ENCODE data around the gene SLC45A1. TPM values are rescaled to one million over a fixed set of nuclear protein-coding genes. Genes with fewer than 3 reads are reported as not detected.

Gene SLC45A1
- total RNA-seq, 2 experiments from 2014 or later, result 0.12 to 0.28 TPM

DNA sequence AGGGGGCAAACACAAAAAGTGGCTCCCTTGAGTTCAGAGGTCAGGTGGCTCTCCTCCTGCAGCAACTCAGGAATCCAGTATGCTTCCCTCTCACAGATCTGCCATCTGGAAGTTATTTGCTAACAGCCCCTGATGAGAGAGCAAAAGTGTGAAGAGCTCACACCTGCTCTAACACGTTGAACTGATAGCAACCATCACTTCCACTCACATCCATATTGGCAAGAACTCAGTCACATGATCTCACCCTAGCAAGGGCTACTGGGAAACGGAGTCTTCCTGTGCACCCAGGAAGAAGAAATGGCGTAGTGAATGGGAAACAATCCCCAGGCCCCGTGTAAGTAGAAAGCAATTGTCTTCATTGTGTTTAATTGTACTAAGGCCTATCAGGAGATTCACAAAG is 20.7 kb upstream of the SLC45A1 start:
- no peaks in the 10 kb centered on the region for H3K4me1 Mint-ChIP-seq
- H3K4me3 Mint-ChIP-seq, result no peak overlapping the region
- H3K27me3 Mint-ChIP-seq, result peaks cover 19% of the 10 kb centered on the region
- H3K9me3 Mint-ChIP-seq, result no peaks in the 10 kb centered on the region
- no peak overlapping the region for H3K27ac Mint-ChIP-seq
- no peak for DNase-seq
- no peaks in the 10 kb centered on the region for H3K36me3 Mint-ChIP-seq

DNA sequence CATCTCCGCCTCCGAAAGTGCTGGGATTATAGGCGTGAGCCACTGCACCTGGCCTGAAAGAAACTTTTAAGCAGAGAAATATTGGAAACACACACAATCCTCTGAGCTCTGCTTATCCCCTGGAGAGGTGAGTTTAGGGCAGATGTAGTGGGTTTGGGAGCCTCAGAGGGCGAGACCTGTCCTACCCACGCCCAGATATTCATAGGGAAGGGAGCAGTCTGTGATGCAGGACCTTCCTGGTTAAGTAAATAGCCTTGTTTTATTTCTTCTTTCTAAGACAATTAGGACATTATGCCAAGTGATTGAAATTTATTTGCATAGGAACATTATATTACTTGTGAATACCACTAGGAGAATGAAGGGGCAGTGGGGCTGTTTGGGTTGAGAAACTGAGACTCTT is 18.0 kb upstream of the SLC45A1 start:
- Mint-ChIP-seq H3K4me1 (no peaks in the 10 kb centered on the region), H3K36me3 (no peaks in the 10 kb centered on the region), H3K4me3 (no peak overlapping the region), H3K27me3 (peaks cover 19% of the 10 kb centered on the region), H3K27ac (no peak overlapping the region), H3K9me3 (no peaks in the 10 kb centered on the region)
- no peak for DNase-seq

- no peak for DNase-seq
- H3K4me3 Mint-ChIP-seq, result no peak overlapping the region
- no peak overlapping the region for H3K27ac Mint-ChIP-seq
- H3K4me1 Mint-ChIP-seq, result no peaks in the 10 kb centered on the region
- no peaks in the 10 kb centered on the region for H3K9me3 Mint-ChIP-seq
- no peaks in the 10 kb centered on the region for H3K36me3 Mint-ChIP-seq
- peaks cover 11% of the 10 kb centered on the region for H3K27me3 Mint-ChIP-seq
Observed at GRCh38 chr1:8302081-8302956, 15.6 kb upstream of the SLC45A1 start.

- Mint-ChIP-seq H3K27ac (no peak overlapping the region), H3K27me3 (peaks cover 9% of the 10 kb centered on the region), H3K36me3 (no peaks in the 10 kb centered on the region), H3K9me3 (no peaks in the 10 kb centered on the region), H3K4me3 (no peak overlapping the region), H3K4me1 (no peaks in the 10 kb centered on the region)
- DNase-seq, result no peak
Observed at GRCh38 chr1:8303141-8303540, 14.8 kb upstream of the SLC45A1 start.

DNA sequence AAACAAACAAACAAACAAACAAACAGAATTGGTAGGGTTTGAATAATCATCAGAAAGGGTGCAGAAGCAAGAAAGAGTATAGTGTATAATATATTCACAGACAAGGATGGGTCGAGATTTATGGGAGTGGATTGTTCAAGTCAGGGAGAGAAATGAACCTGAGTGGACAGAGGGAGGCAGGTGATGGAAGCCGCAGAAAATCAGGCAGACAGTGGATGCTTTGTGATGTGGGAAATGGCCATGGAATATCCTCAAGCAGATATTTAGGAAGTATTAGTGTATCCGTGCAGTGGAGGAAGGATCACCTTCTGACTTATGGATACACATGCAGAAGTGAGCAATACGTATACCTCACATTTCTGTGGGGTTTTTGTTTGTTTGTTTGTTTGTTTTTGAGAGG is 14.0 kb upstream of the SLC45A1 start:
- no peaks in the 10 kb centered on the region for H3K9me3 Mint-ChIP-seq

GRCh38 chr1:8307628-8308027 is 10.3 kb upstream of the SLC45A1 start:
- Mint-ChIP-seq H3K27ac (no peak overlapping the region), H3K9me3 (no peaks in the 10 kb centered on the region), H3K27me3 (no peaks in the 10 kb centered on the region), H3K4me3 (no peak overlapping the region), H3K36me3 (no peaks in the 10 kb centered on the region), H3K4me1 (no peaks in the 10 kb centered on the region)
- DNase-seq, result no peak

More for the DNA sequence above, 14.0 kb upstream of the SLC45A1 start:
- Mint-ChIP-seq H3K4me3 (no peak overlapping the region), H3K27ac (no peak overlapping the region), H3K4me1 (no peaks in the 10 kb centered on the region), H3K27me3 (peaks cover 4% of the 10 kb centered on the region), H3K36me3 (no peaks in the 10 kb centered on the region)
- DNase-seq, result no peak

DNA sequence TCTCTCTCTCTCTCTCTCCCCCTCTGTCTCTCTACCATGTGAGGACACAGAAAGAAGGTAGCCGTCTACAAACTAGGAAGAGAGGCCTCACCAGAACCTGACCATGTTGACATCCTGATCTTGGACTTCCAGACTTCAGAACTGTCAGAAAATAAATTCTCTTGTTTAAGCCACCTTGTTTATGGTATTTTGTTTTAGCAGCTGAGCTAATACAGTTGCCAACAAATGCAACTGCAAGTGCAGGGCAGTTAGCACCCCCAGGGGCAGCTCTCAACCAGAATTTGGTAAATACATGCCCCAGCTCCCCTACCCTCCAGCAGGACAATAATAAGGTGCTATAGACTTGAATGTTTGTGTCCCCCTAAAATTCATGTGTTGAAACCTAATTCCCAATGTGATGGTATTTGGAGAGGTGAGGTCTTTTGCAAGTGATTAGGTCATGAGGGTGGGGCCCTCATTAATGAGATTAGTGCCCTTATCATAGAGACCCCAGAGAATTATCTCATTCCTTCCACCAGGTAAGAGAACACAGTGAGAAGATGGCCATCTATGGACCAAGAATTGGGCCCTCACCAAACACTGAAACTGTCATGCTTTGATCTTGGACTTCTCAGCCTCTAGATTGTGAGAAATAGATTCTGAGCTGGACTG is 6.7 kb upstream of the SLC45A1 start:
- DNase-seq, result no peak
- Mint-ChIP-seq H3K36me3 (no peaks in the 10 kb centered on the region), H3K4me1 (peaks cover 5% of the 10 kb centered on the region), H3K9me3 (no peaks in the 10 kb centered on the region), H3K27ac (no peak overlapping the region), H3K4me3 (no peak overlapping the region), H3K27me3 (peaks cover 29% of the 10 kb centered on the region)

GRCh38 chr1:8312235-8313218 is 5.4 kb upstream of the SLC45A1 start:
- Mint-ChIP-seq H3K27ac (no peak overlapping the region), H3K27me3 (peaks cover 38% of the 10 kb centered on the region), H3K9me3 (no peaks in the 10 kb centered on the region), H3K36me3 (no peaks in the 10 kb centered on the region), H3K4me1 (peaks cover 5% of the 10 kb centered on the region), H3K4me3 (no peak overlapping the region)
- DNase-seq, result no peak

DNA sequence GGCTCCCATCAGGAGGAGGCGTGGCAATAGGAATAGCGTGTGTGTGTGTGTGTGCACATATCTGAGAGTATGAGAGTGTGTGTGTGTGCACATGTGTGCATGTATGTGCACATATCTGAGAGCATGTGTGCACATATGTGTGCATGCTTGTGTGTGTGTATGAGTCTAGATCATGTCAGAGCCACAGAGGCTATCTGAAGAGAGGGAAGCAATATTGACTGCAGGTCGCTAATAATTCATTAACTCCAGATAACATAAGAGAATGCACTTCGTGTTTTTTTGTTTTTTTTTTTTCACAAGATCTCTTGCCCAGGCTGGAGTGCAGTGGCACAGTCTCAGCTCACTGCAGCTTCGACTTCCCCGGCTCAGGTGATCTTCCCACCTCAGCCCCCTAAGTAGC is 4.7 kb upstream of the SLC45A1 start:
- DNase-seq, result no peak
- Mint-ChIP-seq H3K27ac (no peak overlapping the region), H3K4me1 (peaks cover 7% of the 10 kb centered on the region), H3K9me3 (no peaks in the 10 kb centered on the region), H3K36me3 (no peaks in the 10 kb centered on the region), H3K27me3 (peaks cover 38% of the 10 kb centered on the region), H3K4me3 (no peak overlapping the region)

DNA sequence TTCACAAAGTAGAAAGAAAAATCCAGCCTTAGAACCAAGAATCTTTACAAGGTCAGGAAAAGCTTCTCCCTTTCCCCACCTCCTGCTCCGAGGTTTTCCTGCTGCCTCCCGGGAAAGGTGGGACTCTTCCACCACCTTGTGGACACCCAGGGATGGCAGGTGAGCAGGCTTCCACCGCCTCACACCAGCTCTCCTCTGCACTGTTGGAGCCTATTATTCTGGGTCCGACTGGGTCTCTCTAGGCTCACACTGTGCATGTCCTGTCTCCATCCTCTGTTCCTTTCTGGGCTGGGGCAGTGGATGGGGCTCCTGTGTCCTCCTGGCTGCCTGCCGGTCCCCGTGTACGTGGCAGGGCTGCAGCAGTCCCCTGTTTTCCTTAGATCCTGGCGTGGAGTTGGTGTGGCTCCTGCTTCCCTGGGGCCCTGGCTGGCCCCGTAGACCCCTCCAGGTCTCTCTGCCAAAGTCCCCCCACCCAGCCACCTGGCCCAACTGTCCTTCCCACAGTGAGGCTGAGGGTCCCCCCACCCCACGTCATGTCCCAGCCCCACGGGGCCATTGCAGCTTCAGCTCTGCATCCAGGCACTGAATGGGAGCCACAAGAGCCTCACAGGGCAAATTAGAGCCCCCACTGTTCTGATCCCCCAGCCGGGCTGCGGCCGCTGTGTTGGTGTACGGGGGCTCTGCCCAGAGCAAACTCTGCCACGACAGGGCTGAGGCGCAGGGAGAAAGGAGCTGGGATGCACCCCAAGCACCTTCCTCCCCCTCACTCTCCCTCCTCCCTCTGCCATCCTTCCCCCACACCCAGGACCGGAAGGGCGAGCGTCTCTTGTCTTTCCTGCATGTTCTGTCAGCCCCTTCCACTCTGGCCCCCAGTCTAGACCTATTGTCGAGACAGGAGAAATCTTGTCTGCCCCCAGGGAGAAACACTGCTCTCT is 3.3 kb upstream of the SLC45A1 start:
- no peak overlapping the region for H3K4me3 Mint-ChIP-seq
- H3K27ac Mint-ChIP-seq, result no peak overlapping the region
- H3K27me3 Mint-ChIP-seq, result peaks cover 42% of the 10 kb centered on the region
- H3K4me1 Mint-ChIP-seq, result peaks cover 11% of the 10 kb centered on the region
- DNase-seq, result peak; percentile 34
- H3K36me3 Mint-ChIP-seq, result no peaks in the 10 kb centered on the region
- no peaks in the 10 kb centered on the region for H3K9me3 Mint-ChIP-seq

DNA sequence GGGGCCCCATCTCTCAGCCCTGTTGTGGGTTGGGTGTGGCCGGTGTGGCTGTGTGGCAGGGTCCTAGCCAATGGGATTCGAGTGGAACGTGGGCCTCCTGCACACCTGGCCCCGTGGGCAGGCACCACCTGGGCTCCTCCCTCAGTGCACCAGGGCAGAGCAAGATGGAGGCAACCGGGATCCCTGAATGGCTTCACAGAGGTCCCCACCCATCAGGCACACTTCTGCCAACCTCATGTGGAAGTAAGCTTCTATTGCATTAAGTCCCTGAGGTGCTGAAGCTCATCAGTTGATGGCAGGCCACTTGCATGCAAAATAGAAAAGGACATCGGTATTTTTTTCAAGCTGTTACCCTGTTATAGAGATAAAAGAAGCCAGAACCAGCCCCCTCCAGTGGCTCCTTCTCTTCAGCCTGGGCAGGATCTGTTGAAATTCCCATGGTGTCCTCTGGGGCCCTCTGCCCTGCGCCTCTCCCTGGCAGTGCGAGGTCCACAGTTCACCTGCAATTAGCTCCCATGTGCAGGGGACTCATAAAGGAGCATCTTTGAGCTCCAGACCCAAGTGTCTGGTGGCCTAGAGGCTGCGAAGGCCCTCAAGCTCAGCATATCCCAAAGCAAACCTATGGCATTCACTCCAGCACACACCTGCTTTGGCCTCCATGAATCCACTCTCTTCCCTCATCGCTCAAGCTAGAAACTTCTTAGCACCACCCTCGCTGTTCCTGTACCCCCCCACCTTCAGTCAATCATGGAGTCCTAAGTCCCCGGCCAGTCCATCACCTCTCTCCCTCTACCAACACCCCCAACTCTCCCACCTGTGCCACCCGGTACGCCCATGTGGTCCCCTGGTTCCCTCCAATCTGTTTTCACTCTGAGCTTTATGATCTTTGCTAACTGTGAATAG is 2.1 kb upstream of the SLC45A1 start:
- no peak overlapping the region for H3K4me3 Mint-ChIP-seq
- H3K36me3 Mint-ChIP-seq, result no peaks in the 10 kb centered on the region
- H3K27ac Mint-ChIP-seq, result no peak overlapping the region
- no peak for DNase-seq
- H3K4me1 Mint-ChIP-seq, result peaks cover 11% of the 10 kb centered on the region
- H3K9me3 Mint-ChIP-seq, result no peaks in the 10 kb centered on the region
- H3K27me3 Mint-ChIP-seq, result peaks cover 42% of the 10 kb centered on the region

- H3K27ac Mint-ChIP-seq, result no peak overlapping the region
- peaks cover 11% of the 10 kb centered on the region for H3K4me1 Mint-ChIP-seq
- DNase-seq, result no peak
- H3K27me3 Mint-ChIP-seq, result peaks cover 39% of the 10 kb centered on the region
- peaks cover 2% of the 10 kb centered on the region for H3K9me3 Mint-ChIP-seq
- no peaks in the 10 kb centered on the region for H3K36me3 Mint-ChIP-seq
- H3K4me3 Mint-ChIP-seq, result peak overlapping the region; percentile 65
Observed at GRCh38 chr1:8318436-8318835, 522 bp downstream of the SLC45A1 start.

DNA sequence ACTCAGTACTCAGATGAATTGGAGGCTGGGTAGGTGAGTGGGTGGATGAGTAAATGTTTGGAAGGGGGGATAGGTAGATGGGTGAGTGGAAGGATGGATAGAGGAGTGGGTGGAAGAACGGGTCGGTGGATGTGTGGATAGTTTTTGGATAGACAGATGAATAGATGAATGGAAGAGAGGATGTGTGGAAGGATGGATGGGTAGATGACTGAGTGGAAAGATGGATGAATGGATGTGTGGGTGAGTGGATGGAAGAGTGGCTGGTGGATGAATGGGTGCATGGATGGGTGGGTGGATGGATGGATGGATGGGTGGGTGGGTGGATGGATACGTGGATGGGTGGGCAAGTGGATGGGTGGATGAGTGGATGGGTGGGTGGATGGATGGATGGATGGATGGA is 3.7 kb downstream of the SLC45A1 start:
- H3K4me3 Mint-ChIP-seq, result no peak overlapping the region
- H3K9me3 Mint-ChIP-seq, result peaks cover 2% of the 10 kb centered on the region
- H3K27me3 Mint-ChIP-seq, result peaks cover 9% of the 10 kb centered on the region
- H3K27ac Mint-ChIP-seq, result no peak overlapping the region
- DNase-seq, result no peak
- peaks cover 6% of the 10 kb centered on the region for H3K4me1 Mint-ChIP-seq
- no peaks in the 10 kb centered on the region for H3K36me3 Mint-ChIP-seq
